Measurements from ENCODE around the gene FCN1.

Gene FCN1

DNA sequence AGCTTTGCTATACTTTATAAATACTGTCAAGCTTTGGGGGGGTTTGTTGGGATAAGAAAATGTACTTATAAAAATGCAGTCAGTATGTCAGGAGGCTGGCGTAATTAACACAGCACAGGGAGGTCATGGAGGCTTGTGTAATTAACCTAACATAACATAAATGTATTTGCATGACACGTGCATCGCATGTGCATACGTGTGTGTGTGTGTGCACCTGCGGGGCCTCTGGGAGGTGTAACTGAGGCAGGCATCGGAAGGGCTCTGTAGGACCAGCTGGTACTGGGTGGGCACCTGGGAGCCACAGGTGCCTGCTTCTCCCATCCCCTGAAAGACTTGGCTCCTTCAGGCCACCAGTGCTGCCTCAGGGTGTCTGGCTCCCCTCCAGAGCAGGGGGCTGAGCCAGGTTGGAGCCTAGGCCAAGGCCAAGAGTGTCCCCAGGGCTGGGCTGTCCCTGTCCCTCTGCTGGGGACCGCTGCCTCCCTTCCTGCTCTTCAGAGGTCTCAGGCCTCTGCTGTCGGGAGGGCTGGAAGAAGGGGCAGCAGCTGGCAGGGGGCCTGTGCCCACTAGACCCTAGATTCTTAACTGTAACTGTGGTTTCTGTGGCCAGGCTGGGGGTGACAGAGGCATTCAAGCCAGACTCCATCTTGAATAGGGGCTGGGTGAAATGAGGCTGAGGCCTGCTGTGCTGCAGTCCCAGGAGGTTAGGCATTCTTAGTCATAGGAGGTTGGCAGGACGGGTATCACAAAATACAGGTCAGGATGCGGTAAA is 28.1 kb downstream of the FCN1 start:
- DNase-seq, result no peak

DNA sequence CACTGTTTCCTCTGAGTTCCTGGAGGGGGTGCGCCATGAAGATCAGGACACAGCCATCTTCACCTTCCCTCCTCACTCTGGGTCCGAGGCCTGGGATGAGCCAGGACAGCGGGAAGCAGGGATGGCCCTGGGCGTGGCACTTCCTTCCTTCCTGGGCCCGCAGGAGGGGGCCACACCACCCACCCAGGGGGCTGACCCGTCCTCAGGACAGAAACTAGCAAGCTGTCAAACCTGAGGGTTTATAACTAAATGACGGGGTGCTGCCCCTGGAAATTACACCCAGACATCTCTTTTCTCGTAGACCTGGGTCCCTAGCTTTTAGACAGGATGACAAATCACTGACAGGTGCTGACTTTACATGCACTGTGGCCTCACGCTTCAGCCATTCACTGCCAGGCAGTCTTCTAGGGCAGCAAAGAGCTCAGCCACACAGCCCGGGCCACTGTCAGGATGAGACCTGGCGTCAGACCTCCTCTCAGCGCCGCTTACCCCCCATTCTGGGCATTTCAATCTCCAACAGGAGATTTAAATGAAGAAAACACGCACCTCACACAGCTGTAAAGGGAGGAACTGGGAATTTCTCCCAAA is 29.0 kb downstream of the FCN1 start:
- no peak for DNase-seq

GRCh38 chr9:134887686-134888602 is 29.8 kb downstream of the FCN1 start:
- no peak for DNase-seq

DNA sequence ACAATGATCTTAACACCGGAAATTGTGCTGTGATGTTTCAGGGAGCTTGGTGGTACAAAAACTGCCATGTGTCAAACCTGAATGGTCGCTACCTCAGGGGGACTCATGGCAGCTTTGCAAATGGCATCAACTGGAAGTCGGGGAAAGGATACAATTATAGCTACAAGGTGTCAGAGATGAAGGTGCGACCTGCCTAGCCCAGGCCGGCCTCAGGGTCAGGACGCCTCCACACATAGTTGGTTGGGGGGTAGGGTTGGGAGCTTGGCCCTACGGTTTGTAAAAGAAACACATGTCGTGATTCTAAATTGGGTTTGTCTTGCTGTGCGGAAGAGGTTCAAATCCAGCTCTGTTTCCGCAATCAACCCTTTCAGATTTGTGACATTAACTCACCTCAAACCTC is 30.5 kb downstream of the FCN1 start:
- DNase-seq, result no peak

DNA sequence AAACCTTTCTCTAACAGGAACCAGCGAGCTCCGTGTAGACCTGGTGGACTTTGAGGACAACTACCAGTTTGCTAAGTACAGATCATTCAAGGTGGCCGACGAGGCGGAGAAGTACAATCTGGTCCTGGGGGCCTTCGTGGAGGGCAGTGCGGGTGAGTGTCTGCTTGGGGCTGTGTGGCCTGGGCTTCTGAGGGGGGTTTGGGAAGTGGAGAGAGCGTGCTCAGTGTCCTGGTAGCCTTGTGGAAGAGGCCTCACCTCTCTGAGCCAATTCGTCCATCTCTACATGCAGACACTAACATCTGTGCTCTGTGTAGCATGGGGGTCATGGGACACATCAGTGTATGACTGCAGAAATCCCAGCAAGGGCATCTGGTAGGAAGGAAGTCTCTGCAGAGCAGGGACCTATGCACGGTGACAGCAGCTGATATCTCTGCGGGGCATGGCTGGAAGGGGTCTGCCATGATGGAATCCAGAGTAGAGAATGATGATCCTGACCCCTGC is 31.2 kb downstream of the FCN1 start:
- DNase-seq, result no peak

DNA sequence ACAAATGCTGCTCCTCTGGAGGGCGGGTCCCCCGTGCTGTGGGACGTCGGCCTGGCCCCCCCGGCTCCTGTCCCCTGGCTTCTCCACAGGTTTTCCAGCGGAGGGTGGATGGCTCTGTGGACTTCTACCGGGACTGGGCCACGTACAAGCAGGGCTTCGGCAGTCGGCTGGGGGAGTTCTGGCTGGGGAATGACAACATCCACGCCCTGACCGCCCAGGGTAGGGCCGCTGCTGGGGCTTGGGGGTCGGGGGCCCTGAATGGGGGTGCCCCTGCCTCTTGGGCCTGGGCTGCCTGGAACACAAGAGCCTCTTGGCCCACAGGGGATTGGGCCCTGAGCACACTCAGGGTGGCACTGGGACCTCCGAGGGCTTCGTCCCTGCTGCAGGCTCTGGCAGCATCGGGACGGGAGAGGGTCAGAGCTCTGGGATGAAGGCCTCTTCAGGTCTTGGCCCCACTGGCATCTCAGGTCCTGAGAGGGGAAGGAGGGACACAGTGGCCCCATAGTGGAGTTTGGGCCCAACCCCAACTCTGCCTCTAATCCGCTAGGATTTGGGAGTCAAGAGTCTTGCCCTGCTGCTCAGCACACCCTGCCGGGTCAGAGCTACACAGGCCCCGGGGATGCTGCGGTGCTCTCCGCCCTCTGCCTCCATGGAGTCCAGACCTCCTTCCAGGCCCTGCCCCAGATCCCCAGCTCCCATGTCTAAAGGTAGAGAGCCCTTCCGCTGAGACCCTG is 31.9 kb downstream of the FCN1 start:
- no peak for DNase-seq

- DNase-seq, result no peak
Observed at GRCh38 chr9:134885001-134885678, 32.6 kb downstream of the FCN1 start.

- DNase-seq, result no peak
Observed at GRCh38 chr9:134884492-134884891, 33.2 kb downstream of the FCN1 start.

- DNase-seq, result no peak
Observed at GRCh38 chr9:134883040-134883782, 34.5 kb downstream of the FCN1 start.

DNA sequence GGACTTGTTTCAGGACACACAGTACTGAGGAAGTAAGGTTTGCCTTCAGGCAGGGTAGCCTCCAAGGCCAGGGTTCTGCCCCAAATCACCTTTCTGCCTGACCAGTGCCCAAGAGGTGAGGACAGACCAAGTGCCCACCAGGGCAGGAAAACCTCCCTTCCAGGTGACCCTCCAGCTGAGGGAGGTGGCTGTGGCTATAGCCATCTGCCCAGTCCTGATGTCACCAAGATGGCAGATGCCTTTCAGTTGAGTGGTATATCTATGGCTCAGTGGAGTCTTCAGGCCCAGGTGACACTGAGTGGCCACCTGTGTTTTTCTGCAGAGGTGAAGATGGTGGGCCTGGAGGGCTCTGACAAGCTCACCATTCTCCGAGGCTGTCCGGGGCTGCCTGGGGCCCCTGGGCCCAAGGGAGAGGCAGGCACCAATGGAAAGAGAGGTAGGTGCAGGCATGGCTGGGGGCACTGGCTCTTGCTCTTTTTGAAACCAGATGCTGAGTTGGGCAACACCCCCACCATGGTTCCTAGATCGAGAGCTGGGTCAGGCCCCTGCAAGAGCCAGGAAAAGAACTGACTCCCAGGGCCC is 35.4 kb downstream of the FCN1 start:
- no peak for DNase-seq

GRCh38 chr9:134881313-134881670 is 36.4 kb downstream of the FCN1 start:
- DNase-seq, result no peak

DNA sequence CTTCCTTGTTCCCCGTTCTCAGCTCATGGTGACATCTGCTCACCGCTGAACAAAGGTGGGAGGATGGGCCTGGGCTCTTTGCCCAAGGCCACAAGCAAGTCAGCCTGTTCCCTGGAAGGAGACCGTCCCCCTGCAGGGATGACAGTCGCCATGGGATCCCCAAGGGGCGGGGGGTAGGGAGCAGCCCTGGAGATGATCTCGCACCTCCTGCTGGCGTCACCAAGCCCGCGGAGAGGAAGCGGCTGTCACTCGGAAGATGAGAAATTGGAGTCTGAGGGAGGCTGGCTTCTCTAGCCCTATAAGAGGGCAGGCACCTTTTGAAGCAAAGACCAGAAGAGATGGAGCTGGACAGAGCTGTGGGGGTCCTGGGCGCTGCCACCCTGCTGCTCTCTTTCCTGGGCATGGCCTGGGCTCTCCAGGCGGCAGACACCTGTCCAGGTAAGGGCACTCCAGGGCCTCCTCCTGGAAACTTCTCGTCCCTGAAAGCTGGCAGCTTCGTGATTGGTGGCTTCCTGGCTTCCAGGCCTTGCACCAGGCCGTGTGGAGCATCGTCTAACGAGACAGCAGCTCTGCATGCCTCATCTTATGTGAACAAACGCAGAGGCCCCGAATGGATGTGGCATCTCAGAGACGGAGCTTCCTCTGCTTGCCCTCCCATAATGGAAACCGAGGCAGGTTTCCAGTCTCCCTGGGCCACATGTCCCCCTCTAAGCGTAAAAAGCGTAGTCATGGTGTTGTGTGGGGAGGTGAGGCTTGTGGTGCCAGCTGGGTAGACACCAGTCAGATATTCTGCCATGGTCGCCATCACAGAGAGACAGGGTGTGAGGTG is 37.0 kb downstream of the FCN1 start, which contains the start of gene FCN2:
Gene FCN2 (plus strand): TSS at position 327 of the 829 bp plus-strand sequence. CDS start 12 bp downstream, at position 339.
- no peak for DNase-seq

- no peak for DNase-seq
Observed at GRCh38 chr9:134879664-134880483, 37.8 kb downstream of the FCN1 start.

GRCh38 chr9:134877541-134877940 is 40.2 kb downstream of the FCN1 start:
- no peak for DNase-seq

GRCh38 chr9:134875371-134875770 is 42.3 kb downstream of the FCN1 start:
- no peak for DNase-seq

GRCh38 chr9:134872482-134873231 is 45.1 kb downstream of the FCN1 start:
- no peak for DNase-seq

DNA sequence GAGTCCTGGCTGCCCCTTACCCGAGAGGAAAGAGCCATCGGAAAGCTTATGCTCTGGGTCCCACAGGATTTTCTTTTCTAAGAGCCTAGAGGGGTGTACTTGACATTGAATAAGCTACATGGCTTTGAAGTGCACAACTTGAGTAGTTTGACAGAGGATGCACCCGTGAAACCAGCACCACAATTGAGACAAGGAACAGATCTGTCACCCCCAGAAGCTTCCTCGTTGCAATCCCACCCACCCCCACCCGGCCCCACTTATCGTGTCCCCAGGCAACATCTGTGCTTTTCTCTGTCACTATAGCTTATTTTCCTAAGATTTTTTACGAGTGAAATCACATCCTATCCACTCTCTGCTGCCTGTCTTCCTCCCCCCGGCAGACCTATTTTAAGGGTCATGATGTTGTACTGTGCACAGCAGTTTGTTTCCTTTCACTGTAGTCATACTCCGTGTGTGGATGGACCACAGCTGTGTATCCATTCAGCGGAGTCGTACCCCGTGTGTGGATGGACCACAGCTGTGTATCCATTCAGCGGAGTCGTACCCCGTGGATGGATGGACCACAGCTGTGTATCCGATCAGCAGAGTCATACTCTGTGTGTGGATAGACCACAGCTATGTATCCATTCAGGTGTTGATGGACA is 45.9 kb downstream of the FCN1 start:
- DNase-seq, result no peak
